GM15510 (cell line): ENCODE results near the gene CCDC154.

Experiments
- POLR2A ChIP-seq: IDR thresholded peaks from 3 replicates; pipeline ENCODE4 v1.6.1; 2011; ENCODE audit warnings: borderline replicate concordance; ENCODE audit not compliant: insufficient read length; ENCODE audit errors: extremely low read depth

Gene CCDC154

DNA sequence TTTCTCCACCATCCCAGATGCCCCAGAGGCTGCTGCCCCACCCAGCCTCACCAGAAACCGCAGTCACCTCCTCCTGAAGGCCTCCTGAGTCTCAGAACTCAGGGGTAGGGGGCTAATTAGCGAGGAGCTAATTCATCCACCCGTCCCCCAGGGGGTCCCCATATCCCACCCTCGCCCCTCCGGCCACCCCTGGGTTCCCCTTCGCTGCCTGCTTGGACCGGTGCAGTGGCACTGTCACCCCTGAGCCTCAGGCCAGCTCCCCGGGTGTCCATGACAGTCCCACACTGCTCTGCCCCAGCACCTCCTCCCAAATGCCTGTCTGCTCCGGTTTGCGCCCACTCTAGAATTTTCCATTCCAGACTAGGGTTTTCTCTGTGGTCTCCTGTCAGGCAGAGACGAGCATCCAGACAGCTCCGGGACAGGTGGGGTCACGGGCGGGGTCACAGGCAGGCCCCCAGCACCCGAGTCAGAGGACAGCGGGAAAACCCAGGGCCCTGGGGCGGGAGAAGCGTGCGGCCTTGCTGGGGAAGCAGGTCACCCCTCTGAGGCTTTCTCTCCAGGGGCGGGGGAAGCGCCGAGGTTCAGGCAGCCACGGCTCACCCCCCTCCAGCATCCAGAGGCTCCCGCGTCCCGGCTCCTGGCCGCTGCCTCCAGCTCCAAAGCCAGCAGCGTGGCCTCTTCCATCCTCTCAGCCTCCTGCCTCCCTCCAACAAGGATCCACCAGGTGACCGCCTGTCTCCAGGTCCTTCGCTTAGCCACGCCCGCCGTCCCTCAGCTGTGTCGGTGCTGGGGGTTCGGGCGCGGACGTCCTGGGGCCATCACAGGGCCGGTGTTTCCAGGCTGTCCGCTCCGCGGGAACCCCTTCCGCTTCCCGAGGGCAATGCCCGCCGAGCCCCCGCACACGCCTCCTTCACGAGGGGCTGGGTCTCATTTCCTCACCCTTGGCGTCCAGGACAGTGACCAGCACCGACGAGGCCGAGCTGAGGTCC is 16.6 kb downstream of the CCDC154 start:
- TF ChIP-seq POLR2A, result no peak

DNA sequence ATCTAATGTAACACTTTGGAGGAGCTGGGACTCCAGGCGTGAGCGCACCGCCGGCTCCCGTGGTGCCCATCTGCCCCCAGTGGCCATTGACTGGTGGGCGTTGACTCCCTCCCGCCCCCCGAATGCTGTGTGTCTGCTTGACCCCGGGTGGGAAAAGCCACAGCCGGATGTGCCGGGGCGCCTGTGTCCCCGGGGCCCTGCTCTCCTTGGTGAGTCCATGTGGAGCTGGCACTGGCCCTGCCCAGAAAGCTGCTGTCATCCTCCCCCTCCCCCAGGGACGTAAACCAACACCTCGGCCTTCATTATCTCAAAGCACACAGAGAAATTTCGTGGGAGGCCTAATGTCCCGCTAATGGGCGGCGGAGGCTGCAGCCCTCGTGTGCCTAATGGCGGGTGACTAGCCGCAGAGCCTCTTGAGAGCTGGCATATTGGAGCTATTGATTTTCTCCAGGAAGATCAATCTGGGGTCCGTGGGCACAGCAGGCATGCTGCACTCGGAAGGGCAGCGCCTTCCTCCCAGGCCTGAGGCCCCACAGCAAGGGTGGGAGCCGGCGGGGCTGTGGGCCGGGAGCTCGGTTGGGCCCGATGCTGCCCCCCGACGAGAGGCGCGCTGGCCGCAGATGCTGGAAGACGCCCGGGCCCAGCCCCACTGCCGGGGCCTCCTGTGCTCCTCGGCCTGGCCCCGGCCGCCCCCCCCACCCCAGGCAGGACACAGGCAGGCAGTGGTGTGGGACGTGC is 17.5 kb downstream of the CCDC154 start:
- no peak for TF ChIP-seq POLR2A

DNA sequence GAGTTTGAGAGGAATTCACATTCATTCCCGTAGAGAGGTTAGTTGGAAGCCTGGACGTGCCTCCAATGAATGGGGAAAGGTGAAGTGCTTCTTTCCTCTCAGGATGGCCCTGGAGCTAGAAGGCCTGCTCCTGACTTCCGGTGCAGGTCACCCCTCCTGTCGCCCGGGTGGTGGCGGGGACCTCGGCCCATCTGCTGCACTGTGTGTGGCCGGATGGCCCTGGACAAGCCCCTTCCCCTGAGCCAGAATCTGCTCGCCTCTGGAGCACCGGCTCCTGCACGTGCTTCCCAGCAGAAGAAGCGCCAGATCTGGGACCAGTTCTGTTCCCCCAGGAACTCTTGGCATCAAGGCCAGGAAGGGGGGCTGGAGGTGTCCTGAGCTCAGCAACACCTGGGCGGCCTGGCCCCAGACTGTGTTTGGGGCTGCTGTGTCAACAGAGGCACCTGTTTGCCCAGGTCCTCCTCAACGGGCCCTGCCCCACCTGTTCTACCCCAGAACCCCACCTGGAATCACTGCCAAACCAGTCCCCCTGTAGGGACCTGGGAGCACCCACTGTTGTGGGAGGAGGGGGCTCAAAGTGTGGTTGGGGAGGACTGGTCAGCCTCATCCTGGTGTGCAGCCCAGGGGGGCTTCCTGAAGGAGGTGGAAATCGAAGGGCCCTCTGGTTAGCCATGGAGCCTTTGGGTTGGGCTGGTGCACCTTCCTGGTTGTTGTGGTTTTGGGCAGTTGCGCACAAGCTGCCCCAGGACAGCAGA is 18.6 kb downstream of the CCDC154 start:
- no peak for TF ChIP-seq POLR2A

GRCh38 chr16:1424028-1424427 is 20.3 kb downstream of the CCDC154 start:
- no peak for TF ChIP-seq POLR2A

- TF ChIP-seq POLR2A, result no peak
These were observed 22.3 kb downstream of the CCDC154 start for GRCh38 chr16:1422076-1422475.

GRCh38 chr16:1420111-1420539 is 24.2 kb downstream of the CCDC154 start:
- no peak for TF ChIP-seq POLR2A

- no peak for TF ChIP-seq POLR2A
These were observed 27.8 kb downstream of the CCDC154 start for GRCh38 chr16:1416521-1416941.

DNA sequence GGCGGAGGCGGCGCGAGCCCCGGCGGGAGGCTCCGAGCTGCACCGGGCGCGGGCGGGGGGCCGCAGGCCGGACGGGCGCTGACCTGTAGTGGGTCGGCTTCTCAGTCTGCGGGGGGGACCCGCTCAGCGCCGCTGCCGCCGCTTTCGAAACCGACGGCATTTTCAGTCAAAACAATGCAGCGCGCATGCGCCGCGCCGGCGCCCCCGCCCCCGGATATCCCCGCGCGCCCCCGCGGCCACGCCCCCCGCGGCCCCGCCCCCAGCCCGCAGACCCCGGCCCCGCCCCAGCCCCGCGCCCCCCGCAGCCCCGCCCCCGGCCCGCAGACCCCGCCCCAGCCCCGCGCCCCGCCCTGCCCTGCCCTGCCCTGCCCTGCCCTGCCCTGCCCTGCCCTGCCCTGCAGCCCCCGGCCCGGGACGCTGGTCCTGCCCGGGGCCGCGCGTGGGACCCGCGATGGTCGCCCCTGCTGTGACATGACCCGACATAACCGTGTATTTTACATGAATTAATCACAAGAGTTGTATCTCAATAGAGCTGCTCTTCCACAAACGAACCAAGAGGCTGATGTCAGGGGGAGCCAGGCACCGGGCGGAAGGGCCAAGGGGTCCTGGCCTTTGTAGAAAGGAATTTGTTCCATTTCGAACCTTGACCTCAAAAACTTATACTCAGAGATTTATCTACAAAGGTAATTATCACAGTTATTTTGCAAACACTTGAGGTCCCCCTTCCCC is 29.7 kb downstream of the CCDC154 start, which contains the start of gene UNKL:
Gene UNKL, minus strand, starts transcription at position 173 of the 729 bp plus-strand sequence. Its CDS starts 13 bp downstream, at position 160.
- peak; percentile 51 for TF ChIP-seq POLR2A

DNA sequence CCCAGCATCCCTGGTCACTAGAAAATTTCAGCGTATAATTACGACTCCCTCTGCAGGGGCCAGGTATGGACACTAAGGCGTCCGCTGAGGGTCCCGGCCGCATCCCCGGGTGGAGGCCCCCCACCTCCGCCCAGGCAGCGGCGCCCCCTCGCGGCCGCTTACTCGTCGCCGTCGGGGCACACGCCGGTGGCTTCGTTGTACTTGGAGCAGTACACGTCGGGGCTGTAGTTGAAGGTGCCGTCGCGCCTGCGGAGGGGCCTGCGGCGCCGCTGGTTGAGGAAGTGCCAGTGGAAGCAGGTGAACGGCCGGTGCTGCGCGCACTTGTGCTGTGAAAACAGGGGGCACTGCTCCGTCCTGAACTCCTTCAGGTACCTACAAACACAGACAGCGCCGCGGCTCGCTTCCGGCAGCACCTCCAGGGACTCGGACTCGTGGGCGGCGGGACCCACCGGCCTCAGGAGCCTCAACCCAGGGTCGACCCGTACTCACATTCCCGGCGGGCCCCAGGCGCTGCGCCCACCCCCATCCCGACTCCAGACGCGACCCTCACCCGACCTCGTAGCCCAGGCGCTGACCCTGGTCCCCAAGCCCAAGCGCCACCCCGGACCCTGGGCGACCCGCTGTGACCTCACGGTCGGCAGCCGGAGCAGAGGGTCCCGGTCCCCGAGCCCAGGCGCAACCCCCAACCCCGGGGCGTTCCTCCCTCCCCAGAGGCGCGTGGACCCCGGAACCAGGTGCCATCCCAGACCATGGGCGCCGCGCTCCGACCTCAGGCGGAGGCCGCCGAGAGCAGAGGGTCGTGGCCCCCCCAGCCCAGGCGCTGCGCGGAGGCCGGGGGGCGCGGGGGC is 30.4 kb downstream of the CCDC154 start:
- peak; percentile 6 for TF ChIP-seq POLR2A

- no peak for TF ChIP-seq POLR2A
These were observed 31.5 kb downstream of the CCDC154 start for GRCh38 chr16:1412847-1413246.

DNA sequence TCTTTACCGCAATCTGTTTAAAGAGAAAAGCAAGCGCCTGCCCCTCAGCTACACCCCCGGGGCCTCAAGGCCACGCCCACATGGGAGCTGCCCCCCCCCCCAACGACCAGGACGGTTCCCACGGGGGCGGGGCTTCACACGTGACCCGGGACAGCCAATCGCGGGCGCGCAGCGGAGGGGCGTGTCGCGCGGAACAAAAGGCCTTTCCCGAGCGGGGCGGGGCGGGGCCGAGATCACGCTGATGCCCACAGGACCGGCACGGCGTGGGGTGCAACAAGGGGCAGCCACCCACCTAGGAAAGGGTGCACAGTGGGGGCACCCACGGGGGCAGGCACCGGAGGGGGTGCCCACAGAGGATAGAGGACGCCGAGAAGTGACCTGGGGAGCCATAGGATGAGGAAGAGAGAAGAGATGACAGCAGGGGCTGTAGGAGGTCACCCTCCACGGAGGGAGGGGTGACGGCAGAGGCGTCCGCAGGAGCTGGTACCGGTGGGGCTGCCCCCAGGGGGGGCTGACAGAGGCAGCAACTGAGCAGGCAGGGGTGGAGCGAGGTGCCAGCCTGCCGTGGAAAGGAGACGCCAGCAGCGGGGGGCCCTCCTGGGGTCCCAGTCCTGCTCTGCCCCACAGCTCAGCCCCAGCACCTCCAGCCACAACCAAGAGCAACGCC is 36.1 kb downstream of the CCDC154 start:
- no peak for TF ChIP-seq POLR2A

- TF ChIP-seq POLR2A, result no peak
These were observed 36.6 kb downstream of the CCDC154 start for GRCh38 chr16:1407753-1408152.

DNA sequence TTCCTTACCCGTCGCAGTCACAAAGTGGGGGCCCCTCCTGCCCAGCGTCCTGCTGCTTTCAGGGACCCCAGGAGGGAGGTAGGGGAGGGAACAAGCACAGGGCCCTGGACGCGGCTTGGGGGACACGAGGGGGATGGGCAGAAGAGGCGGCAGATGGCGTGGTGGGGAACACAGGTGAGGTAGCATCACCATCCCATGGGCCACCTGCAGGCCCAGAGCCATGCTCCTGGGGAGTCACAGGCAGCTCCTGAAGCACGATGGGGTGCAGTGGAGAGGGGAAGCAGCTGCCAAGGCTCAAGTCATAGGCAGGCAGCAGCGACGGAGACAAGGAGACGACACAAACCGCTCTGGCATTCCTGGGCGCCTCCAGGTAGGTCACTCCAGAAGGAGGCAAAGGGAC is 40.6 kb downstream of the CCDC154 start:
- TF ChIP-seq POLR2A, result no peak
